ENCODE data around the gene ANO6.

Gene ANO6

GRCh38 chr12:45406988-45407850 lies 191.3 kb downstream of the ANO6 start:
- DNase-seq (ENCODE audit: low read depth): no peak

GRCh38 chr12:45407981-45408728 lies 192.3 kb downstream of the ANO6 start:
- no peak for DNase-seq (ENCODE audit: low read depth)

GRCh38 chr12:45408729-45409114 lies 192.8 kb downstream of the ANO6 start:
- no peak for DNase-seq (ENCODE audit: low read depth)

- no peak for DNase-seq (ENCODE audit: low read depth)
Observed at GRCh38 chr12:45409966-45410365, 194.1 kb downstream of the ANO6 start.

DNA sequence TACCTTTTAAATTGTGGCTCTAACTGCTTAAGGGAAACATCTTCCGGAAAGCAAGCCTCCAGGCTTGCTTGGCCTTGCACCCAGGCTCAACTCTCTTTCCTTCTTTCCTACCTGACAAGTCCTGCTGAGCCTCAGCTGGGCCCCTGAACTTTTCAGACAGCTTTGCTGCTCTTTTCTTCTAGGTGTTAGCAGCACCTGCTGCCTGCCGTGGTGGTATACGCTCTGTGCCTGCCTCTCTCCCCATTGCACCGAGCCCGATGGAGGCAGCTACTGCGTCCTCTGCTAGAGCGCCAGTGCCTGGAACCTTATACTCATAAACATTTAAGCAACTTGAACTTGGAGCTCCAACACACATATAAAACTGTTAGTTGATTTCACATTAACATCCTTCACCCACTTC lies 195.7 kb downstream of the ANO6 start:
- no peak for DNase-seq (ENCODE audit: low read depth)

GRCh38 chr12:45415393-45415817 lies 199.5 kb downstream of the ANO6 start:
- DNase-seq (ENCODE audit: low read depth): no peak

DNA sequence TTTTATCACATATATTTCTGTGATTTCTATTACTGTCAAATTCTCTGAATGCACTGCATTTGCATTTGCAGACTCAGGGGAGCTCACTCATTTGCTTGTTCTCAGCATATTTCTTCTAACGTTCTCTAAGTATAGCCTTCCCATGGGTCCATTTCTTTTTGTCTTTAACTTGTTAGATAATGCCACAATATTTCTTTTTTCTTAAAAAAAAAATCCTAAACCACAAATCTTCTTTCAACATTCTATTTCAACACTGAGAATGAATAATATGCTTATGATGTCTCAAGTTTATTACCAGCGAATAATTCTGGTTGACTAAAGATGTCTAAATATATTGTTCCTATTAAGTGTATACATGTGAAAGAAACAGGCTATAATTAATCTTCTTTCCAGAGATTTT lies 200.2 kb downstream of the ANO6 start:
- no peak for DNase-seq (ENCODE audit: low read depth)

DNA sequence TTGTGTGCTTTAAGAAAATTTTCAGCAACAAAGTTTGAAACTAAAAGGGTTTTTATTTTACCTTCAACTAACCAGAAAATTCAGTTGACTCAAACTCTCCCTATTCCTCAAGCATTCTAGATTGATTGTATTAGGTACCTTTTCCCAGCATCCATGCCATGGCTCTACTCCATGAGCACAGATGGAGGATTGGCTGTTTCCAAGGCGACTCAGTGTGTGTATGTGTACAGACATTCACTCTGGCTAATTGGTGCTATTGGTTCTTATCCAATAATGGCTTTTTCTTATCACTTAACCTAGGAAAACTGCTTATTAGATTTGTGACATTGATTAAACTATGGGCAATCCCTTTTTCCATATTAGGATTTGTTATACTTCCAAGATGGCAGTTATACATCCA lies 202.6 kb downstream of the ANO6 start:
- no peak for DNase-seq (ENCODE audit: low read depth)

DNA sequence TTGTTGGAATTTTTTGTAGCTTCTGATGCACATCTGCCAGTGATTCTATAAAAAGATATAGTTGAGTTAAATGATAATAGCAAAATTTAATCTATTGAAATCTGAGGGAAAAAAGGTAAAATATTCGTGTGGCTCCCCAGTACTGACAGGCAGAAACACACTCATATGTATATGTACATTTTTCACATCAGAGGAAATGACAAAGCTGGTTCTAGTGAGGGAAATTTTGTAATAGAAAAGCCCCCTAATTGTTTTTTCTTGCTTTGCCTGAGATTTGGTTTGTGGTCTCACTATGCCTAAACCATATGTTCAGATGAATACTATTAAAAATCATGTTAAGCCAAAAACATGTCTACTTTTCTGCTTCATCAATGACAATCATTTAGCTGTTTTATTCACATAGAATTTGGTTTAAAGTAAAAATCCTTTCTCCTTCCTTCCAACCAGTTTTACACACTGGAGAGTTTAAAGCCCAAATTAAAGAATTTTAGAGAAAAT lies 203.5 kb downstream of the ANO6 start:
- DNase-seq (ENCODE audit: low read depth): no peak

GRCh38 chr12:45421736-45422135 lies 205.8 kb downstream of the ANO6 start:
- DNase-seq (ENCODE audit: low read depth): no peak

- no peak for DNase-seq (ENCODE audit: low read depth)
Observed at GRCh38 chr12:45423931-45424330, 208.0 kb downstream of the ANO6 start.

DNA sequence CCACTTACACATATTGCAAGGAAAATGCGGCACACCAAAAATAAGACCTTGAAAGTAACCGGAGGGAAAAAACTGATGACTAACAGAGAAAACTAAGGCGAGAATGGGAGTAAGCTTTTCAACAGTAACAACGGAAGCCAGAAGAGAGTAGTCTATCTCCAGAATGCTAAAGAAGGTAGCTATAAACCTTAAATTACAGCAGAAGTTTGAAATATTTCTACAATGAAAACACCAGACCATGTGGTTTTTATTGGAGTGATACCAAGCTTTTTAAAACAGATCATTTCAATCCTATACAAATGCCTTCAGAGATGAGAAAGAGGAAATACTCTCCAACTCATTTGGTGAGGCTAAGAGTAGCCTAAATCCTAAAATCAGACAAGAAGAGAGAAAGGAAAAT lies 209.5 kb downstream of the ANO6 start:
- DNase-seq (ENCODE audit: low read depth): no peak

DNA sequence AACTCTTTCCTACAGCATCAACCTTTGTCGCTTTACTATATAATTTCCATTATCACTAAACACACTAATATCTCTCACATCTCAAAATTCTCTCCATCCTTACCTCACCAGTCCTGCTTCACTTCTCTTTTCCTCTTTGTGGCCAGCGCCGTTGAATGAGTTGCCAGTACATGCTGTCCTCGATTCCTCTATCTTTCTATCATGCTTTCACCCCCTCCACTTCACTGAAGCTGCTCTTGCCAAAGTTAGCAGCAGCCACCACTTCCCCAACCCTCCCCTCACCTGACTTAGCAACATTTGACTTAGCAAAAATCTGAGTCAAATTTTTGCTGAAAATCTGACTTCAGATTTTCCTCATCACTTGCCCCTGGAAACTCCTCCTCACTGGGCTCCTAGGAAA lies 210.4 kb downstream of the ANO6 start:
- DNase-seq (ENCODE audit: low read depth): no peak

DNA sequence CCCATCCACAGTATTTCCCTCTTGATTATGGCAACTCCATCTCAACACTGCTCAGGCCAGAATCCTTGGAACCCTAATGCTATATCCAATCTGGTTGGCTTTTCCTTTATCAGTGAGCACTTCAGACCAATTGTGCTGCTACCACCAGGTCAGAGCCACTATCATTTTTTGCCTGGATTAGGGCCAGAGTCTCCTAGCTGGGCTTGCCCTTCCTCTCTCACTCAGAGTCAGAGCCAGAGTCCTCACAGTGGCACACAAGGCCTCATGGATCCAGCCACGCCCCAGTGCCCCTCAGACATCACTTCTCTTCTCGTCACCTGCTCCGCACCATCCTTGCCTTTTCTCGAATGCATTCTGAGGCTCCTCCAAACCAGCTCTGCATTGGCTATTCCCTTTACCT lies 211.1 kb downstream of the ANO6 start:
- no peak for DNase-seq (ENCODE audit: low read depth)

DNA sequence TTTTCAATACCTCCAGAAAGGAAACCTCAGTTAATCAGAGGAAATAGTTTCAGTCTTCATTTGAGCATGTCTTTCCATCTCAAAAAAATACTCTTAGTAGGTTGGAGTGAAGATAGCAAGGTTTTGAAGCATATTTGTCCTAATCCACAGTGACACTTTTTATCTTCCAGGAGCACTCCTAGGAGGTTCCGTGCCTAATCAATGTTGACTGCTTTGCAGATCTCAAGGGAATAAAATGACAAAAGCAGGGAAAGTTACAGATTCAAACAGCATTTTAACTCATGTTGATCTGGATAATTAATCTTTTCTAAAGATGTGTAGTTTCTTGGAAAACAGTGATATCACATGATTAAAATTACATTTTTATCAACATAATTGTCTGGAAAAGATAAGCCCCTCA lies 213.9 kb downstream of the ANO6 start:
- no peak for DNase-seq (ENCODE audit: low read depth)

DNA sequence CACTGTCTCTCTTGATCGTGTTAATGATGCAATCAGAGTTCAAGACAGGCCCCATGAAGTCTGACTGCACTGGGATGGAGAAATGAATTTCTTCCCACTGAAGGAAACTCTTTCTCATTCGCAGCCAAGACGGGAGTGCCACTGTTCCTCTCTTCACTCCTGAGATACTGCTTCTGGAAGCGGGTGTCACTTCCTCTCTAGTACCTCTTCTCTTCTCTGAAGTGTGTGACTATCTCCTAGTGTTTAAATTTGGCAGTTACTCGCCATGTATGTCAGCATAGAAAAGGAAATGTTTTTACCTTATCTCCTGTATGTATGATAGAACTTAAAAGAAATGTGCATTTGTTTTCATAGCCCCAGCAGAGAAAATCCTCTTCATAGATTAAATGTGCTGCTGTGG lies 215.2 kb downstream of the ANO6 start:
- no peak for DNase-seq (ENCODE audit: low read depth)

GRCh38 chr12:45432710-45433109 lies 216.8 kb downstream of the ANO6 start:
- DNase-seq (ENCODE audit: low read depth): no peak

DNA sequence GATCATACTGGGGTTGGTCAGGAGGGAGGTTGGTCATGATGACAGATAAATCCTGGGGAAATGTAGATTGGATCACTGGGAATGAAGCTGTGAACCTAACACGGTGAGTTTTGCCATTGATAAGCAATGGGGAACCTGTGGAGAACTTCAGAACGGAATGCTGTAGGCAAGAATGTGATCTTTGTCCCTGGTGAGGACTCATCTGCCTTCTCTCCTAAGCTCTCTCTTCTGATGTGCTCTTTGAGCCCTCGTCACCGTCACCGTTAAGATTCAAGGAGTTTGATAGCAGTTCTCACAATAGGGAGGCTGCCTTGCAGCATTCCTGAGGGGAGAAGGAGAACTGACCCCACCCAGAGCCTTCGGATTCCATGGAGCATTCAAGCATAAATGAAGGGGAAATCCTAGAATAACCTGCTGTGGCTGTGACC lies 217.6 kb downstream of the ANO6 start:
- DNase-seq (ENCODE audit: low read depth): no peak

GRCh38 chr12:45434094-45434493 lies 218.2 kb downstream of the ANO6 start:
- DNase-seq (ENCODE audit: low read depth): no peak

DNA sequence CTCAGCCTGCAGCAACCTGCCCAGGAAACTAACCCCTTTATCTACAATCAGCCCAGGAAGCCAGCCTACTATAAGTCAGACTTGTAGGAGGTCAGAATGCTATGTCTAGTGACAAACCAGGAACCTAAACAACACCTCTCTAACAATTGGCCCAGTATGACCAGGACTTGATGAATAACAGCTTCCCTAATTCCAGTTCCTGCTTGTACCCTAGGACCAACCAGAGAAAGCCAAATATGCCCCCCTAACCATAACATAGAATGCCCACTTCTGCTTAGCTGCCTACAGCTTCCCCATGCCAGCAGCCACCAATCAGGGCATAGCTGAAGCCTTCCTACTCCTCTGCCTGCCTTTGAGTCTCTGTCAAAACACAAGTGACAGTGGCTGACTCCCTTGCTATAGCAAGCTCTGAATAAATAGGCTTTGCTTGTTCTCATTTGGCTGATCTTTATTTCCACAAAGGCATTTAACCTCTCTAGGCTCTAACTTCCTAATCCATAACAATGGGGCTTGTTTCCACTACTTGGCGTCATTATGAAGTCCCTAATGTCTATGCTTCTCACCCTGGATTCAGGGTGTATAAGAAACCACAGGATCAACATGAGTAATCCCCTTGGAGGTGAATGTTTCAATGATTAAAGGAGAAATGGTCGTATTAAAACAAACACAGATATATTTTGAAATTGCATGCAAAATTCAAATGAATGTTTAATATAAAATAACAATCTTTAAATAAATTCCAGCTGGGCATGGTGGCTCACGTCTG lies 220.2 kb downstream of the ANO6 start:
- no peak for DNase-seq (ENCODE audit: low read depth)

DNA sequence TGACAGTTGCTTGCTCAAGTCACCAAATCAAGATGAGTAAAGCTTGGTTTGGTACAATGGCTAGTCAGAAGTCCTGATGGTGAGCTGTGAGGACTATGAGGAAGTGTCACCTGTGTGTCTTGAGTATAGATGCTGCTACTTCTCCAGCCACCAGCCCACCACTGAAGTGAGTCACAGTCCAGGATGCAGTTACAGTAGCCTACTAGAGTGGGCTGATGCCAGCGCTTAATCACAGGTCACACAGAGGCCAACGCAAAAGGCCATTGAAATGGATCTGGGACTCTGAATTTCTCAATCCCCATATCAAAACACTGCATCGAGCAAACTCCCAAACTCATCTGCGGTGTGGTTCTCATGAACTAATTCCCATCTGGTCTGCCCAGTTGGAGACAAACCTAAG lies 223.1 kb downstream of the ANO6 start:
- no peak for DNase-seq (ENCODE audit: low read depth)

DNA sequence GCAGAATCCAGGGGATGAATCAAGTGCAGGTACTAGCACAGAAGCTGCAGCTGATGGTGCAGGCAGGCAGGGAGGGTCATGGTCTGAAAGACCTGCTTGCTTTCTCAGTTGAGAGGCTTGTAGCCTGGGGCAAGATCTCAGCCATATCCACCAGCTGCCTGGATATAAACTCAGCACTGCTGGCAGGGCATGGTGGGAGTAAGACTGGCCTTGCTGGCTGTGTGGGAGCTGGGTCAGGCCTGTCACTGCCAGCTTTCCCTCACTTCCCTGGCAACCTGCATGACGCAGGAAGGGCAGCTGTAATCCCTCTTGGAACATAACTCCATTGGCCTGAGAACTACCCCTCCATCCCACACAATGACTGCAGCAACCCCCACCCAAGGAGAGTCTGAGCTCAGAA lies 230.1 kb downstream of the ANO6 start:
- no peak for DNase-seq (ENCODE audit: low read depth)

DNA sequence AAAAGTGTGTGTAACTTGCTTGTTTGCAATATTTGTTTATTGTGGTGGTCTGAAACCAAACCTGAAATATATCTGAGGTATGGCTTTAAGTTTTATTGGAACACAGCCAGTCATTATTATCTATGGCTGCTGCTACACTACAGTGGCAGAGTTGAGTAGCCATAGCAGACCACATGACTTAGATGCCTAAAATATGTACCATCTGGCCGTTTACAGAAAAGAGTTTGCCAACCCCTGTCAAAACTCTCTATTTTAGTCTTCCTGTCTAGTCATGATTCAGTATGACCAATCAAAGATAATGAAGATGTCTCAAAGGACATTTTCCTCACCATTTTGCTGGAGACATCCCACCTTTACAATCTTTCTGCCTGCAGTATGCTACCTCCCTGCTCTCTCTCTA lies 242.3 kb downstream of the ANO6 start:
- no peak for DNase-seq (ENCODE audit: low read depth)

All from stimulated activated CD8-positive, alpha-beta memory T cell treated with anti-CD3 and anti-CD28 coated beads, Interleukin-15, amount 100 ng/mL, for 24 hours (primary cell).